ENCODE data around the gene SDC4. TPM values are rescaled to one million over a fixed set of nuclear protein-coding genes. Genes with fewer than 3 reads are reported as not detected.

Gene SDC4
- total RNA-seq, 4 donors from 2014 or later = 60.7 to 140 (median 94.3) TPM

DNA sequence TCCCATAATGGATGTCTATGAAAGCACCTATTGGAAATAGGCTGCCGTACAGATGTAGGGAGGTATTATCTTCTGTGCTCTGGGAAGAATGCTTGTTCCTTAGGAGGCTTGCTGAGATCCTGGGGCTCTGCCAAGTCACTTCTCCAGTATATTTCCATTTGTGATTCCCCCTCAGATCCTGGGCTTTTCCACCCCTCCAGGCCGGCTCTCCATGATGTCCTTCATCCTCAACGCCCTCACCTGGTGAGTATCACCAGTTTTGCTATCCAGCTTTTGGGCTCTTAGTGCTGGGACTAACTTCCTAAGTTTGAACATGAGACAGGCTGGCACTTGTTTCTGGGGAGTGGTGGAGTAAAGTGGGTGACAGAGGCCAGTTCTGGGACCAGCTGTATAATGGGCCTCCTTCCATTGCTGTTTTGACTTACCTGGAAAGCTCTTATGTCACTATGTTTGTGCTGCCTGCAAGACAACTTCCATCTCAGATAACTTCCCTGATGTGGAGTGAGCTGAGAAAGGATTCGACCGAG, 17.3 kb upstream of the SDC4 start:
- H3K36me3 ChIP-seq = peaks cover 0 to 27% (median 10%) of the 10 kb centered on the region in 4 donors
- H3K27ac ChIP-seq = peak overlapping the region in 3 of 4 donors; percentile 5 to 68 (median 50)
- in situ Hi-C loops (cut with MboI; ENCODE audit: low pct_ligation_motif_present in 1 of 4, low pct_unique_long_range_greater_than_20kb in 1 of 4, low sequenced_read_pairs in 3 of 4) = loop anchor here in 1 of 4 donors (5.0 kb wide), 1 partner anchor 52 kb away; the partner anchor contains the start of gene PIGT
- intact Hi-C loops (cut with DNase I; ENCODE audit: low total_unique reads) = no loop called here
- peaks cover 16 to 50% (median 23%) of the 10 kb centered on the region in 4 donors for H3K4me1 ChIP-seq
- H3K9me3 ChIP-seq = no peaks in the 10 kb centered on the region
- TF ChIP-seq POLR2A (IDR thresholded peaks at IDR 0.05) (no peak), POLR2AphosphoS5 (IDR thresholded peaks at IDR 0.05) (no peak)
- TF ChIP-seq, protein P1, sequence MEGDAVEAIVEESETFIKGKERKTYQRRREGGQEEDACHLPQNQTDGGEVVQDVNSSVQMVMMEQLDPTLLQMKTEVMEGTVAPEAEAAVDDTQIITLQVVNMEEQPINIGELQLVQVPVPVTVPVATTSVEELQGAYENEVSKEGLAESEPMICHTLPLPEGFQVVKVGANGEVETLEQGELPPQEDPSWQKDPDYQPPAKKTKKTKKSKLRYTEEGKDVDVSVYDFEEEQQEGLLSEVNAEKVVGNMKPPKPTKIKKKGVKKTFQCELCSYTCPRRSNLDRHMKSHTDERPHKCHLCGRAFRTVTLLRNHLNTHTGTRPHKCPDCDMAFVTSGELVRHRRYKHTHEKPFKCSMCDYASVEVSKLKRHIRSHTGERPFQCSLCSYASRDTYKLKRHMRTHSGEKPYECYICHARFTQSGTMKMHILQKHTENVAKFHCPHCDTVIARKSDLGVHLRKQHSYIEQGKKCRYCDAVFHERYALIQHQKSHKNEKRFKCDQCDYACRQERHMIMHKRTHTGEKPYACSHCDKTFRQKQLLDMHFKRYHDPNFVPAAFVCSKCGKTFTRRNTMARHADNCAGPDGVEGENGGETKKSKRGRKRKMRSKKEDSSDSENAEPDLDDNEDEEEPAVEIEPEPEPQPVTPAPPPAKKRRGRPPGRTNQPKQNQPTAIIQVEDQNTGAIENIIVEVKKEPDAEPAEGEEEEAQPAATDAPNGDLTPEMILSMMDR (IDR thresholded peaks at IDR 0.05) = no peak
- WGBS, 2 donors (ENCODE audit: low coverage in 1 of 2) = 90 to 100% methylated on average over 3 to 5 of the region's 5 CpGs
- no peak overlapping the region for H3K4me3 ChIP-seq
- DNase-seq = no peak
- H3K27me3 ChIP-seq = no peaks in the 10 kb centered on the region

DNA sequence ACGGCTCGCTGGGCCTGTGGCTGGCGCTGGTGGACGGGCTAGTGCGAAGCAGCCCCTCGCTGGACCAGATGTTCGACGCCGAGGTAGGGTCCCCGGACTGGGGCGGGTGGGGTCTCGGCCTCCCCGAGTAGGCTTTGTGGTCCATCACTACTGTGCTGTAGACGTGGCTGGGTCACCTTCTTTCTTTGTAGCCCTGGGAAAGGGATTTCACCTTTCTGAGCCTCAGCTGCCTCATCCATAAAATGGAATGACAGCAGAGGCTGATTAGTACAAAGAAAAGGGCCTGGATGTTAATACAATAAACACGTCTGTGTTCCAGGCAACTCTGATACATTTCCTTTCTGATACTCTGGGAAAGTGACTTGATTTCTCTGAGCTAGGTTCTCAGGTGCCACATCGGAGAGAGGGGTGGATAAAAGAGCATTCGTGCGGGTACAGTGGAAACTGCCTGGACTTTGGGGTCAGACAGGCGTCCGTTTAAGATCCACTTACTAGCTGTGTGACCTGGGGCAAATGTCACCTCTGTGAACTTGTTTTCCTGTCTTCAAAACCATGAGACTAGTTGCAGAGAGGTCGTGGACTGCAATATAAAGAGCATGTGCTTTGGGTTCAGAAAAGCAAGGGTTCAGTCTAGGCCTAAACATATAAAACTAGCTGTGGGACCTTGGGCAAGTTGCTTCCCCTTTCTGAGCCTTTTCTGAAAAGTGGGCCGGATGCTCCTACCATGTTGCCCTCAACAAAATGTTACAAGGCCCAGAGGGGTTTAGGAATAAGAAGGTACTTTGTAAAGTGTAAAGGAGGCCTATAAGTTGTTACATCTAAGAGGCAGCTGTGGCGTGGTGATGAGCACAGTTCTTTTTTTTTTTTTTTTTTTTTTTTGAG, 15.6 kb upstream of the SDC4 start:
- Histone ChIP-seq H3K9me3 (no peaks in the 10 kb centered on the region), H3K36me3 (peaks cover 0 to 27% (median 10%) of the 10 kb centered on the region in 4 donors), H3K4me3 (peak overlapping the region; percentile 44 to 83 (median 67)), H3K27me3 (no peaks in the 10 kb centered on the region), H3K4me1 (peaks cover 23 to 63% (median 37%) of the 10 kb centered on the region in 4 donors), H3K27ac (peak overlapping the region; percentile 92 to 97 (median 95))
- no peak for DNase-seq
- WGBS, 2 donors (ENCODE audit: low coverage in 1 of 2) = 14 to 24% methylated on average over 4 to 21 of the region's 23 CpGs
- intact Hi-C loops (cut with DNase I; ENCODE audit: low total_unique reads) = no loop called here
- in situ Hi-C loops (cut with MboI; ENCODE audit: low pct_ligation_motif_present in 1 of 4, low pct_unique_long_range_greater_than_20kb in 1 of 4, low sequenced_read_pairs in 3 of 4) = no loop called here
- TF ChIP-seq, protein P1 (IDR thresholded peaks at IDR 0.05) = no peak
- TF ChIP-seq POLR2A (IDR thresholded peaks at IDR 0.05) (no peak), EP300 (IDR thresholded peaks at IDR 0.05; ENCODE audit: low read depth) (no peak), POLR2AphosphoS5 (IDR thresholded peaks at IDR 0.05) (no peak)

DNA sequence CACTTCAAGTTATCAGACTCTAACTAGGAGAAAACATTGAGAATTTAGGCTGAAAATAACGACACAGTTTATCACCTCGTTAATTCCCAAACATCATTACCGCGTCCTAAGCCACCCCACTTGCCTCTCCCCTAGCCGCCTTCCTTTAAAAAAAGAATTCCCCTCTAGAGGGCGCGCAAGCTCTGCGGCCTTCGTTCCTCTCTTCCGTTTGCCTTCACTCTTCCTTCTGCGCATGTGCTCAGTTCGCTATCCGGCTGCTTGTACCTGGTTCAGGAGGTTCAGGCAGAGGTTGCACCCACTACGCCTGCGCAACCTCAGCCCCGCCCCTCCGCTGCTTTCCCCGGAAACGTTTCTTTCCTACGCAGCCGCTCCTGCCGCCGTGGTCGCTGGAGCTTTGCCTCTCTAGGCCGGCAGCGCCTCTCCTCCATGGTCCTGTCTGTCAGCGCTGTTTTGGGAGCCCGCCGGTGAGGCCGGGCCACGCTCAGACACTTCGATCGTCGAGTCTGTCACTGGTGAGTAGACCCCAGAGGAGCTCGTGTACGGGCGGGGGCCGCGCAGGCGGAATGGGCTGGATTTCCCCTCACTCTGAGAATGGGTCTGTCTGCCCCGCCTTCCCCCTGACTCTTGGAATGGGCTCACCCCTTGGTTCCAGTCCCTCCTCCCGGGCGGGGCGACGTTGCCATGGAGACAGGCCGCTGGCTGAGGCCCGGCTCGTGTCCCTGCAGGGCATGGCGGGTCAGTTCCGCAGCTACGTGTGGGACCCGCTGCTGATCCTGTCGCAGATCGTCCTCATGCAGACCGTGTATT, 14.8 kb upstream of the SDC4 start, which contains the start of gene SYS1:
Gene SYS1, plus strand, starts transcription at position 353 of the 807 bp plus-strand sequence. Its CDS starts 376 bp downstream, at position 729.
- peak within 1 kb of the TSS; percentile 92 to 97 (median 95) for H3K27ac ChIP-seq
- H3K9me3 ChIP-seq = no peaks in the 10 kb centered on the region
- peak; percentile 99 for DNase-seq
- intact Hi-C loops (cut with DNase I; ENCODE audit: low total_unique reads) = no loop called here
- peaks cover 28 to 71% (median 46%) of the 10 kb centered on the region in 4 donors for H3K4me1 ChIP-seq
- in situ Hi-C loops (cut with MboI; ENCODE audit: low pct_ligation_motif_present in 1 of 4, low pct_unique_long_range_greater_than_20kb in 1 of 4, low sequenced_read_pairs in 3 of 4) = no loop called here
- peaks cover 0 to 25% (median 8%) of the 10 kb centered on the region in 4 donors for H3K36me3 ChIP-seq
- TF ChIP-seq POLR2A (IDR thresholded peaks at IDR 0.05) (peak; percentile 96), POLR2AphosphoS5 (IDR thresholded peaks at IDR 0.05) (peak; percentile 90 to 98 (median 97)), EP300 (IDR thresholded peaks at IDR 0.05; ENCODE audit: low read depth) (no peak)
- TF ChIP-seq, protein P1 (IDR thresholded peaks at IDR 0.05) = peak; percentile 88 to 98 (median 94)
- WGBS, 2 donors (ENCODE audit: low coverage in 1 of 2) = 0 to 1% methylated on average over 7 to 49 of the region's 55 CpGs
- no peaks in the 10 kb centered on the region for H3K27me3 ChIP-seq
- peak within 1 kb of the TSS; percentile 44 to 83 (median 67) for H3K4me3 ChIP-seq
